Activated CD4-positive, alpha-beta T cell treated with anti-CD3 and anti-CD28 coated beads for 36 hours (primary cell): ENCODE results near the gene SPIB. TPM values are rescaled to one million over a fixed set of nuclear protein-coding genes. Genes with fewer than 3 reads are reported as not detected.
"Not testable (repeated sequence)": the region's sequence is repeated elsewhere in the genome, so short reads cannot be mapped to it uniquely, and the experiment has no call there.

Source experiments
- ATAC-seq: fragments of 200-7000 bp; cut with Tn5 transposase; one replicate; pipeline ENCODE4 v1.10.0; 2021; ENCODE audit warnings: mild to moderate bottlenecking, moderate library complexity
- CTCF ChIA-PET: fragments of 350-600 bp; sonication (Branson Sonifier 250); formaldehyde crosslinking; loops from one replicate; lab custom pipeline; 2021; ENCODE audit warnings: antibody characterized with exemption; lab: Charles Lee
- POLR2A ChIA-PET: fragments of 350-600 bp; sonication (Branson Sonifier 250); formaldehyde crosslinking; loops from one replicate; lab custom pipeline; 2021; ENCODE audit warnings: antibody characterized with exemption, inconsistent platforms; lab: Charles Lee
- DNase-seq: peaks from one replicate; pipeline ENCODE4 v3.0.0-alpha.2; 2020
- H3K27ac Mint-ChIP-seq: one replicate; pipeline ENCODE4 v1.8.0; 2021; ENCODE audit warnings: mixed read lengths
- H3K27me3 Mint-ChIP-seq: one replicate; pipeline ENCODE4 v1.8.0; 2021; ENCODE audit warnings: mixed read lengths
- H3K36me3 Mint-ChIP-seq: one replicate; pipeline ENCODE4 v1.8.0; 2021; ENCODE audit warnings: low read depth, mixed read lengths
- H3K4me1 Mint-ChIP-seq: one replicate; pipeline ENCODE4 v1.8.0; 2021; ENCODE audit warnings: mixed read lengths
- H3K4me3 Mint-ChIP-seq: one replicate; pipeline ENCODE4 v1.8.0; 2021; ENCODE audit warnings: mild to moderate bottlenecking, moderate library complexity, mixed read lengths
- H3K9me3 Mint-ChIP-seq: one replicate; pipeline ENCODE4 v1.8.0; 2021; ENCODE audit warnings: low read depth, mixed read lengths
- intact Hi-C, 2 experiments: fragments of 100-400 bp; cut with DNase I in 1 of 2; cut with micrococcal nuclease in 1 of 2; formaldehyde crosslinking; loops; one replicate each; pipeline versions ENCODE4 v1.14.2 to v1.15.1; 2022 to 2024; cut with DNase I, micrococcal nuclease
- total RNA-seq, 2 experiments: library from RNA; stranded (reverse); gene quantifications; one replicate each; pipeline ENCODE4 v1.2.3, GENCODE V29; 2021

The SPIB gene
- total RNA-seq, 2 experiments from 2014 or later = 0.33 to 0.50 TPM

- ChIA-PET CTCF (no interaction called here), POLR2A (no interaction called here)
- H3K27me3 Mint-ChIP-seq = peaks cover 6% of the 10 kb centered on the region
- ATAC-seq (no peak), DNase-seq (no peak)
- peaks cover 15% of the 10 kb centered on the region for H3K4me1 Mint-ChIP-seq
- no peaks in the 10 kb centered on the region for H3K36me3 Mint-ChIP-seq
- H3K27ac Mint-ChIP-seq = no peak overlapping the region
- H3K4me3 Mint-ChIP-seq = no peak overlapping the region
- no peaks in the 10 kb centered on the region for H3K9me3 Mint-ChIP-seq
- intact Hi-C loops = no loop called here
These were observed 14.8 kb downstream of the SPIB start for GRCh38 chr19:50433201-50434180.

- peaks cover 6% of the 10 kb centered on the region for H3K27me3 Mint-ChIP-seq
- intact Hi-C loops = no loop called here
- peaks cover 11% of the 10 kb centered on the region for H3K4me1 Mint-ChIP-seq
- no peak overlapping the region for H3K4me3 Mint-ChIP-seq
- no peak overlapping the region for H3K27ac Mint-ChIP-seq
- no peak for ATAC-seq
- POLR2A ChIA-PET = no interaction called here
- H3K36me3 Mint-ChIP-seq = no peaks in the 10 kb centered on the region
- no peaks in the 10 kb centered on the region for H3K9me3 Mint-ChIP-seq
- CTCF ChIA-PET = no interaction called here
- no peak for DNase-seq
These were observed 15.8 kb downstream of the SPIB start for GRCh38 chr19:50434525-50434924.

- intact Hi-C loops = no loop called here
- Mint-ChIP-seq H3K9me3 (no peaks in the 10 kb centered on the region), H3K27me3 (peaks cover 10% of the 10 kb centered on the region), H3K4me3 (no peak overlapping the region), H3K4me1 (peaks cover 11% of the 10 kb centered on the region), H3K36me3 (no peaks in the 10 kb centered on the region), H3K27ac (no peak overlapping the region)
- ChIA-PET POLR2A (no interaction called here), CTCF (no interaction called here)
- ATAC-seq (no peak), DNase-seq (no peak)
These were observed 16.5 kb downstream of the SPIB start for GRCh38 chr19:50435221-50435620.

GRCh38 chr19:50435627-50436026, 16.9 kb downstream of the SPIB start:
- H3K4me1 Mint-ChIP-seq = peaks cover 11% of the 10 kb centered on the region
- no peaks in the 10 kb centered on the region for H3K9me3 Mint-ChIP-seq
- no peak overlapping the region for H3K27ac Mint-ChIP-seq
- intact Hi-C loops = no loop called here
- H3K36me3 Mint-ChIP-seq = no peaks in the 10 kb centered on the region
- ATAC-seq (no peak), DNase-seq (no peak)
- no peak overlapping the region for H3K4me3 Mint-ChIP-seq
- ChIA-PET POLR2A (no interaction called here), CTCF (no interaction called here)
- peaks cover 10% of the 10 kb centered on the region for H3K27me3 Mint-ChIP-seq

- no peaks in the 10 kb centered on the region for H3K36me3 Mint-ChIP-seq
- CTCF ChIA-PET = interaction anchor here (0.6 kb wide), 1 partner anchor 46 kb away, joined by 3 read pairs; no protein-coding TSS in a partner anchor
- H3K27me3 Mint-ChIP-seq = peaks cover 8% of the 10 kb centered on the region
- ATAC-seq (no peak), DNase-seq (no peak)
- H3K4me1 Mint-ChIP-seq = no peaks in the 10 kb centered on the region
- H3K9me3 Mint-ChIP-seq = no peaks in the 10 kb centered on the region
- POLR2A ChIA-PET = no interaction called here
- intact Hi-C loops = no loop called here
- H3K27ac Mint-ChIP-seq = no peak overlapping the region
- no peak overlapping the region for H3K4me3 Mint-ChIP-seq
These were observed 19.2 kb downstream of the SPIB start for GRCh38 chr19:50437862-50438449.

- CTCF ChIA-PET, H3K9me3 Mint-ChIP-seq, POLR2A ChIA-PET: not testable (repeated sequence)
These were observed 20.4 kb downstream of the SPIB start for GRCh38 chr19:50439130-50439529.

GRCh38 chr19:50444059-50444458, 25.3 kb downstream of the SPIB start:
- H3K9me3 Mint-ChIP-seq = no peaks in the 10 kb centered on the region

More at GRCh38 chr19:50439130-50439529, 20.4 kb downstream of the SPIB start:
- H3K27me3 Mint-ChIP-seq, H3K27ac Mint-ChIP-seq, H3K36me3 Mint-ChIP-seq, H3K4me3 Mint-ChIP-seq, intact Hi-C loops, H3K4me1 Mint-ChIP-seq, ATAC-seq, DNase-seq: not testable (repeated sequence)

GRCh38 chr19:50447053-50447452, 28.3 kb downstream of the SPIB start:
- intact Hi-C loops = no loop called here
- no peaks in the 10 kb centered on the region for H3K9me3 Mint-ChIP-seq
- no peaks in the 10 kb centered on the region for H3K36me3 Mint-ChIP-seq
- no peak overlapping the region for H3K27ac Mint-ChIP-seq
- ChIA-PET POLR2A (interaction anchor here (0.7 kb wide), 1 partner anchor 61 kb away, joined by 3 read pairs; no protein-coding TSS in a partner anchor), CTCF (no interaction called here)
- DNase-seq (no peak), ATAC-seq (no peak)
- no peak overlapping the region for H3K4me3 Mint-ChIP-seq
- H3K27me3 Mint-ChIP-seq = peaks cover 9% of the 10 kb centered on the region
- H3K4me1 Mint-ChIP-seq = no peaks in the 10 kb centered on the region

More at GRCh38 chr19:50444059-50444458, 25.3 kb downstream of the SPIB start:
- ATAC-seq (no peak), DNase-seq (no peak)
- no peak overlapping the region for H3K27ac Mint-ChIP-seq
- no peaks in the 10 kb centered on the region for H3K4me1 Mint-ChIP-seq
- peaks cover 11% of the 10 kb centered on the region for H3K27me3 Mint-ChIP-seq
- ChIA-PET CTCF (interaction anchor here (0.6 kb wide), 1 partner anchor 25 kb away, joined by 3 read pairs; no protein-coding TSS in a partner anchor), POLR2A (no interaction called here)
- intact Hi-C loops = no loop called here
- no peak overlapping the region for H3K4me3 Mint-ChIP-seq
- H3K36me3 Mint-ChIP-seq = no peaks in the 10 kb centered on the region

GRCh38 chr19:50447750-50448149, 29.0 kb downstream of the SPIB start:
- H3K36me3 Mint-ChIP-seq = no peaks in the 10 kb centered on the region

GRCh38 chr19:50449236-50449899, 30.6 kb downstream of the SPIB start:
- Mint-ChIP-seq H3K9me3 (no peaks in the 10 kb centered on the region), H3K27me3 (peaks cover 3% of the 10 kb centered on the region), H3K4me1 (no peaks in the 10 kb centered on the region), H3K36me3 (no peaks in the 10 kb centered on the region), H3K4me3 (no peak overlapping the region), H3K27ac (no peak overlapping the region)
- ChIA-PET CTCF (interaction anchor here (1.3 kb wide), 2 partner anchors 11 to 23 kb away, joined by 4 read pairs; no protein-coding TSS in a partner anchor), POLR2A (interaction anchor here (0.6 kb wide), 1 partner anchor 124 kb away, joined by 3 read pairs; no protein-coding TSS in a partner anchor)
- intact Hi-C loops = no loop called here
- DNase-seq = no peak
- no peak for ATAC-seq

More at GRCh38 chr19:50447750-50448149, 29.0 kb downstream of the SPIB start:
- no peaks in the 10 kb centered on the region for H3K4me1 Mint-ChIP-seq
- H3K27ac Mint-ChIP-seq = no peak overlapping the region
- ATAC-seq (no peak), DNase-seq (no peak)
- ChIA-PET CTCF (interaction anchor here (1.1 kb wide), 1 partner anchor 13 kb away, joined by 3 read pairs; no protein-coding TSS in a partner anchor), POLR2A (no interaction called here)
- intact Hi-C loops = no loop called here
- H3K9me3 Mint-ChIP-seq = no peaks in the 10 kb centered on the region
- peaks cover 9% of the 10 kb centered on the region for H3K27me3 Mint-ChIP-seq
- H3K4me3 Mint-ChIP-seq = peak overlapping the region; percentile 25
